GM12864 (cell line): Measurements from ENCODE around the gene ZACN.

Source experiments
- DNase-seq: peaks from one replicate; pipeline ENCODE4 v3.0.0-alpha.2; 2011; ENCODE audit warnings: low read depth
- H3K4me3 ChIP-seq: 2 replicates; pipeline ENCODE4 v1.5.1; 2011; ENCODE audit warnings: mild to moderate bottlenecking, low read depth, low read length, control low read depth
- CTCF ChIP-seq: IDR thresholded peaks from 2 replicates; pipeline ENCODE4 v1.5.1; 2011; ENCODE audit warnings: low read depth, mild to moderate bottlenecking, moderate library complexity, low read length, control low read depth, inconsistent platforms; ENCODE audit errors: missing control alignments

Gene ZACN

GRCh38 chr17:76089680-76090516 is 10.9 kb downstream of the ZACN start:
- no peak for TF ChIP-seq CTCF
- H3K4me3 ChIP-seq, result no peak overlapping the region
- DNase-seq, result no peak

- TF ChIP-seq CTCF, result no peak
- no peak overlapping the region for H3K4me3 ChIP-seq
- no peak for DNase-seq
Measured at GRCh38 chr17:76090517-76091129, 11.6 kb downstream of the ZACN start.

GRCh38 chr17:76091526-76092286 is 12.7 kb downstream of the ZACN start:
- no peak for TF ChIP-seq CTCF
- DNase-seq, result no peak
- H3K4me3 ChIP-seq, result no peak overlapping the region

GRCh38 chr17:76092526-76093413 is 13.8 kb downstream of the ZACN start:
- H3K4me3 ChIP-seq, result no peak overlapping the region
- no peak for DNase-seq
- TF ChIP-seq CTCF, result no peak

- TF ChIP-seq CTCF, result no peak
- no peak overlapping the region for H3K4me3 ChIP-seq
- DNase-seq, result no peak
Measured at GRCh38 chr17:76094046-76094445, 15.1 kb downstream of the ZACN start.

- no peak for TF ChIP-seq CTCF
- no peak for DNase-seq
- H3K4me3 ChIP-seq, result no peak overlapping the region
Measured at GRCh38 chr17:76095943-76096342, 17.0 kb downstream of the ZACN start.
